HG03457 (cell line): ENCODE data around the gene EVX2.

Experiments used
- ATAC-seq: cut with Tn5 transposase; IDR thresholded peaks from one replicate; pipeline ENCODE4 v1.9.1; 2021; ENCODE audit warnings: moderate number of reproducible peaks; ENCODE audit not compliant: unreplicated experiment

EVX2 gene

DNA sequence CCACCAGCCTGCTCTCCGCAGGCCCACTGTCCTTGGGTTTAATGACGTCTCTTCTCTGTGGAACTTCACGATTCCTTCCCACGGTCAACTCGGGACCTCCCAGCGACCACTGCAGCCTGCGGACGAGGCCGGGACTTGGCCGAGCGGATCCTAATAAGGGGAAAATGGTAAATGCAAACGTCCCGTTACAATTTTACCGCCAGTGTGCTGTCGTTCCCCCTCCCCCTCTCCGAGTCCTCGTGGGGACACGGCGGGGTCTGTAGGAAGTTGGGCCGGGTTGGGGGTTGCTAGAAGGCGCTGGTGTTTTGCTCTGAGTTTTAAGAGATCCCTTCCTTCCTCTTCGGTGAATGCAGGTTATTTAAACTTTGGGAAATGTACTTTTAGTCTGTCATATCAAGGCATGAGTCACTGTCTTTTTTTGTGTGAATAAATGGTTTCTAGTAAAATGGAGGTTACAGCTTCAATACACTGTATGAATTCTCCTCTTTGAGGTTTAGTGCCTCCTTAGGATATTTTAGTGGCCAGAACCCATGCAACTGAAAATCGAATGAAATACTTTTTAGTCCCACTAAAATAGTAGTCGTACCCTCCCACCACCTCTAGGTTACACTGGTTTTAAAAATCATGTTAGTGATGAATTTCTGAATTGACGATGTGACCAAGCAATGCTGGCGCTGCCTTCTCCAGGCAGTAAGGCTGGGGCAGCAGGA is 25.6 kb upstream of the EVX2 start:
- ATAC-seq, result no peak

DNA sequence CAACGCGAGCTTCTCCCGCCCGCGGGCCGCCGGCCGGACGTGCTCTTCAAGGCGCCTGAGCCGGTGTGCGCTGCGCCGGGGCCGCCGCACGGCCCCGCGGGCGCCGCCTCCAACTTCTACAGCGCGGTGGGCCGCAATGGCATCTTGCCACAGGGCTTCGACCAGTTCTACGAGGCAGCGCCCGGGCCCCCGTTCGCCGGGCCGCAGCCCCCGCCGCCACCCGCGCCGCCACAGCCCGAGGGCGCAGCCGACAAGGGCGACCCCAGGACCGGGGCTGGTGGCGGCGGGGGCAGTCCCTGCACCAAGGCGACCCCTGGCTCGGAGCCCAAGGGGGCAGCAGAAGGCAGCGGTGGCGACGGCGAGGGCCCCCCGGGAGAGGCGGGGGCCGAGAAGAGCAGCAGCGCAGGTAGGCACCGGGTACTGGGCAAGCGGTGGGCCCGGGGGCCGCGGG is 24.0 kb upstream of the EVX2 start:
- no peak for ATAC-seq

DNA sequence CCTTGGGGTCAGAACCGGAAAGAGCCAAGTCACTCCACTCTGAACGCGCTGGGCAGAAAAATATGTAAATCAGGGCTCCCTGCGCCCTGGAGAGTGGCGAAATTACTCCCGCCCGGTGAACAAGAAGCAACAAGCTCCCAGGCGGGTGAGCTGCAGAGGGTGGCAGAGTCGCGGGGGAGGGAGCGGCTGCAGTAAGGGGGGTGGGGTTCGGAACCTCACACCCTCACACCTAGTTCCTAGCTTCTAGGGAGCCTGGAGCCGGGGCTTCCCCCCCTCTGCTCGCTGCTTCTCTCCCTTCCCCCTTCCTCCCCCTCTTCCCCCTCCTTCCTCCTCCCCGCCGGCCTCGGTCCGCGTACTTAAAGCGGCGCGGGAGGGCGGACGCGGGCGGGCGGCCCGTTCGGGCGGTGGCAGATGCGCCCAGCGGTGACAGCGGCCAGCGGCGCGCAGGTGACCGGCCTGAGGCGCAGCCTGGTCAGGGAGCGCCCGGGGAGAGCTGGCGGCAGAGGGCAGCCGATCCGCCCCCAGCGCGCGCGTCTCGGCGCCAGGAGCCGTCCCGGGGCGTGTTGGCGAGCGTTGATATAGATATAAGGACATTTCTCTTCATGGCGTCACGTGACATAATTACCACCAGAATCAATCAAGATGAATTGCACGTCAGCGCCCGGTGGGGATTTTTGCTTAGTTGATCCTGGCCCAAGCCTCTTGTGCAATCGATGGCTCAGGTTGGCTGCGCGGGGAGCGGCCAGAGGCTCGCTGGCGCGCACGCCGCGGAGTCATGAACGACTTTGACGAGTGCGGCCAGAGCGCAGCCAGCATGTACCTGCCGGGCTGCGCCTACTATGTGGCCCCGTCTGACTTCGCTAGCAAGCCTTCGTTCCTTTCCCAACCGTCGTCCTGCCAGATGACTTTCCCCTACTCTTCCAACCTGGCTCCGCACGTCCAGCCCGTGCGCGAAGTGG is 23.1 kb upstream of the EVX2 start, which contains the start of gene HOXD11:
TSS of gene HOXD11 (plus strand) at position 700 of the 959 bp plus-strand sequence. CDS start at position 776, 76 bp downstream.
- no peak for ATAC-seq

DNA sequence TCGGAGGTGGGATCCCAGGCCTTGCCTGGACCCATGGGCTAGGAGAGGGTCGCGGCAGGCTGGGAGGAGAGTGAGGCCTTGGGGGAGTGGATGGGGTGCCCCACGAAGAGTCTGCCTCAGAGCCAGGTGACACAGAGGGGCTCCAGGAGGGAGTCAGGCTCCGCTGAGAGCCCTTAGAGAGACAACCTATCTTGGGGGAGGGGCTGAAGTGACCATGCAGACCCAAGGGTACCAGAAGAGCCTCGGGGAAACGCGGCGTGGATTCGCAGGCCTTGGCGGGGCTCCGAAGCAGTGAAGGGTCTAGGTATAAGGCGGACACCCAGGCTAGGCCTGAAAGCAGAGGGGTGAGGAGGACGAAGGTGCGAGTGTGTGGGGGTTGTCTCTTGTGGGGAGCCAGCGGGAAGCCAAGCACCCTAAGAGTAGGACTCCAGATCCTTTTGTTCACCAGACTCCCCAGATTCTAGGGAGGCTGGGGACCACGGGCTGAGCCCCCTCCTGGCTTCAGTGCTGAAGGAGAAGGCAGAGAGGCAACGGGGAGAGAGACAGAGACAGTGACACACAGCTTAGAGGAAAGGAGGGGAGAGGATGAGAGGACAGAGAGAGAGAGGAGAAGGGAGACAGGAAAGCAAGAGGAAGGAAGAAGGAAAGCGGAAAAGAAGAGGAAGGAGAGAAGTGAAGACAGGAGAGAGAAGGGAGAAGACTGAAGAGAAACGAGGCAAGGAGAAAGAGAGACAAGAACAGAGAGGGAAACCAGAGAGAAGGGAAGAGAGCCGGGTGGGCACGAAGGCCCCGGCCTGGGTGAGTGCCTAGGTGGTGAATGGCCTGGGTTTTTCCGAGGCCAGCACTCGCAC is 22.2 kb upstream of the EVX2 start:
- no peak for ATAC-seq

DNA sequence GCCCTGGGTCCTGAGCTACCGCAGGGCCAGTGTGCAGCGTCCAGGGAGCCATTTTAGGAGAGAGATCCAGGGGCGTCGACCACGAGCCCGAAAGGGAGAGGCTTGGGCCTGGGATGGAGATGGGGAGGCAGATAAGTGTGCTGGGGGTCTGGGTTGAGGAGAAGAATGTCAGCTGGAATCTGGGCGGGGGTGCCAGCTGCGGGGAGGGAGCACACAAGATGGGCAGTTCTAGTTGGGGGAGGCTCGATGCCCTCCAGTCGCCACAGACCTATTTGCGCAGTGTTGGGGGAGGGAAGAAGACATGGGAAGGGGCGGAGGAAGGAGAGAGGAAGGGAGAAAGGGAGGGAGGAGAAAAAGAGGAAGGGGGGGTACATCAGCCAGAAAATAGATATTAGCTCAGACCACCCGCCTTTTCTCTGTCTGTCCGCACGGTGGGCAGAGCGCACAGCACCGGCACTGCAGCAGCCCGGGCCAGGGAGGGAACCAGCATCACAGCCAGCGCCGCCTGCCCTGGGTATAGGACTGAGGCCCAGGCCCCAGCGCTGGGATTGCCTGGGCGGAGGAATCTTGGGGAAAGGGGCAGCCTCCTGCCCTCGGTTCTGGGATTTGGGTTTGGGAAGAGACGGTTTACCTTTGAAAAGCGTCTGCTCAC is 21.4 kb upstream of the EVX2 start:
- ATAC-seq, result no peak

DNA sequence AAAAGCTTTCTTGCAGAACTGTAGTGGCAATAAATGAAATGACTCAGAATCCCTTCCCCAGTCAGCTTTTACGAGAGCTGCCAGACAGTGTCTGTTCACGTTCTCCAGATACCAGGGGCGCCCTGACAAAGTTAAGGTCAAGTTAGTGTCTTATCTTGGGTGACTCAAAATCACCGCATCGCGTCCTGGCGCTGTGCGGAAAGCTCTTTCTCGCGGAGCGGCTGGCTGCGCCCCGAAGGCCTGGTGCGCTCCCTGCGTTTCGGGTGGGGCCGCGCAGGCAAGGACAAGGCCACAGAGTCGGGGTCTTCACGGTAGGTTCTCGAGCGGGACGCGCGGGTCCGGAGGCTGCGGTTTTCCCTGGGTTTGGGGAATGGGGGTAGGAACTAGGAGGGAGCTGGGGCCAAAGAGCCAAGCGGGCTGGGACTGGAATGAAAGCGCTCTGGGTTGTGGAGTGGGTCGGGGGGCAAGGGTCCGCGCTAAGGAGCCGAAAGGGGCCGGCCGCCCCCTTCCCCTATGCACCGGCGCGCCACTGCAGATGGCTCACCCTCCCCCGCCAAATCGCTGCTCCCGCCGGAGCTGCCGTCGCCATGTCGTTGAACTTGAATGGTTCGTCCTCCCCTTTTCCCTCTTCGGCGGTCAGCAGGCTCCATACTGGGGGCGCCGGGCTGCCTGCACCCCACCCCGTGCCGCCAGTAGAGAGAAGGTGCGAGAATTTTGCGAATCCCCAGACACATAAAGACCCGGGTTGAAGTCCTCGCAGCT is 20.7 kb upstream of the EVX2 start:
- no peak for ATAC-seq

DNA sequence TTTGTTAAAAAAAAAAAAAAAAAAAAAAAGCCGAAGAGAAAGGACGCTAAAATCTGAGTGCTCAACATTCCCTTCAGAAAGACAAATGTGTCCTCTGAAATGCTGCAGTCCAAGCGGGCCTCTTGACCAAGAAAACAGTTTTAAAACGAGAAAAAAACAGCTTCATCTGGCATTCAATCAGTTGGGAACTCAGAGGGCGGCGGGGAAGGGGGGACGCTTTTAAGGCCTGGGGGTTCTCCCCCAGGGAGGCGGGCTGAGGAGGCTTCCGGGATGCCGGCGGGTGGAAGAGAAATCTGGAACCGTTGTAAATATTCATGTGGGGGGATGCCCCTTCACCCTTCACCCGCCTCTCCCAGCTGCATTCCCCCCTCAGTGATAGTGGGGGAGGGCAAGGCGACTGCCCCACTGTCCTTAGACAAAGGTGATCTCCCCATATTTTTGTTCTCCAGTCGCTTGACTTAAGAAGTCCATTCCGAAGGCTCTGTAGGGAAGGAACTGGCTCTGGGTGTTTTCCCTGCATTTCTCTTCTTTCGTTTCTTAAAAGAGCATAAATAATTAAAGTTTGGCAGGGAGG is 20.1 kb upstream of the EVX2 start:
- ATAC-seq, result no peak

DNA sequence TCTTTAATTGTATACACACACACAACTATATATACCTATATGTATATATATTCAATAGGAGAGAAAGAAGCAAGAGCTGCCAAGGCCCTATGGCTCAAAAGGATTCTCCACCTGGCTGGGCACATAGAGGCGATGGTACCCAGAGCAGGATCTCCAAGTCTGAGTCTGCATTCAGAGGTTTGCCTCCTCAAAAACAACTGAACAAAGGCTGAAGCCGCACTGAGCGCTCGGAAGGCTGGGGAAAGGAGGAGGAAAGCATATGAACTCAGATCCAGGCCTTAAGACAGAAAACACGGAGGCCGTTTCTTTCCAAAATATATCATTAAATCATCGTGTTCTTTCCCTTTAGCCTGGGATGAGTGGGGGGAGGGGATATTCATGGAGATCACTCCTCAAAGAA is 19.4 kb upstream of the EVX2 start:
- no peak for ATAC-seq

DNA sequence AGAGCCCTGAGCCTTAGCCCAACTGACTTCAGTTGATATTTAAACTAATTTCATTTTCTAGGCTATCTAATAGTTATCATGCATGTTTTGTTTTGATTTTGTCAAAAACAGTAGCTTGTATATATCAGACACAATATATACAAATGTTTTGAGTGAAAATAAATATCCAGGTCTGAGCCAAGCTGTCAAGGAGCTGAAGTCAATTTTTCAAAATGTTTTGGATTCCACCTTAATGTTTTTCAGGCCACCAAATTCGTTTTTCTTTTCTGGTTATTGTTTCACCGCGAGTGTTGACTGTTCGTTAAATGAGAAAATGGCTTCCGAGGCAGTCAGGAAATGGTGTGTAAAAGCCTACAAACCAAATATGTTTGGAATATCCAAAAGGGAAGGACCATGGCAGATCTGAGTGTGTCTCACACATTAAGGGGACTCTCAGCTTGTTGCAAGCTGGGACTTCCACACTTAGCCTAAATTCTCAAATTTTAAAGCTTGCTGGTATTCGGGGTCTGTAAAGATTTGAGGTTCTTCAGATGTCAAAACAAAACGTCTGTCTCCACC is 18.6 kb upstream of the EVX2 start:
- ATAC-seq, result no peak

DNA sequence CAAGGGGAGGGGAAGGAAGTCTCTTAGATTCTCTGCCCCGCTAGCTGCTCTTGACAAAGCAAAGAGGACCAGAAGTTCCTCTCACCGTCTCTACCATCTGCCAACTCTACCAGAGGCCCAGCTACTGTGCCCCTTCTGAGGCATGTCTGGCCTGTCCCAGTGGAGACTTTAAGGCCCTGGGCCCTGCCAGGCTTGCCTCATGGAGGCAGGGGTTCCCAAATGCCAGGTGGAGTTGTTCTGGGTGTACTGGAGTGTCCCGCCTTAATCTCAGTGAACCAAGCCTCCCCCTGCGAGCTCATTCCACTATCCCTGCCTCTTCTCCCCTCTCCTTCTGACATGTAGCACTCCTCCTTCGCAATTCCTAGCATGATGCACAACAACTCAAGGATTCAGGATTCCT is 18.1 kb upstream of the EVX2 start:
- ATAC-seq, result no peak

DNA sequence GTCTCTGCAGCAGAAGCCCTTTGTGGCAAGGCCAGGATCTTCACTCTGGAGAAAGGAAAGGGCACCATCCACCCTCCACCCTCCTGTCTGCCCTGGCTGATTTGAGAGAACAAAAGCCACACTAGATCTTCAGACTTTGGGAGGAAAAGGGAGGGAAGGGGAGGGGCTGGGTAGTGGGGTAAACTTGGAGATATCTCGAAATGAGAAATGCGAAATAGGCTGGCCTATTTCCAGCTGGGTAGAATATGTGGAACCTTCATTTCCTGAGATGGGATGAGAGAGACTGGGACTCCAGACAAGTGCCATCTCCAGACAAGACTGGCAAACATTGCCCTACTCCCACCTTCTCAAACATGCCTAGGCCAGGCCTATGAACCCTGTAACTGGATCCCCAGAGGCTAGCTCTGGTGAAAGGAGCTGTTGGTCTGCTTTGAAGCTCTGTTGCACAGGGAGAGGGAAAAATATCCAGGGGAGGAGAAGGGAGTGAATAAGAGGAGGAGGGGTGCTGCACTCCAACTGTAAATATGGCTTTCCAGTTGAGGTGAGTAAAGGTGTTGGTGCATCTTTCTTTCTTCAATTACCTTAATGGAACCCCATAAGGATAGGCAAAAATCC is 17.6 kb upstream of the EVX2 start:
- no peak for ATAC-seq

DNA sequence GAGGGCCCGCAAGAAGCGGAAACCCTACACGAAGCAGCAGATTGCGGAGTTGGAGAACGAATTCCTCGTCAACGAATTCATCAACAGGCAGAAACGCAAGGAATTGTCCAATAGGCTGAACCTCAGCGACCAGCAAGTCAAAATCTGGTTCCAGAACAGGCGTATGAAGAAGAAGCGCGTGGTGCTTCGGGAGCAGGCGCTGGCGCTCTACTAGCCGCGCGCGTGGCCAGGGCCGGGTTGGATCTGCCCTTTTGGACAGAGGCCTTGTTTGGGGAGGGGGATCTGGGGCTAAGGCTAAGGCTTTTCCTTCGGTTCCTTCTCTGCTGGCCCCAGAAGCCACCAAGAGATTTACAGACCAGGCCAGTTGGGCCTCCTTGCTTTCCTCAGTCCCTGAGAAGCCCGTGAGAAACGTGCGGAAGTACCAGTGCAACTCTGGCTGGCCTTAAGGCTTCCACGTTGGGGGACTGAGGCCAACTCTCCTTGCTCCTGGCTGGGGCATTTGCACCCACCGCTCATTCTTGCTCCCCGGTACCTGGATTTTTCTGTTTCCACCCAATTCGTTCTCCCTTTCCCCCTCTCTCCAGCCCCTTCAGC is 16.9 kb upstream of the EVX2 start:
- ATAC-seq, result no peak

DNA sequence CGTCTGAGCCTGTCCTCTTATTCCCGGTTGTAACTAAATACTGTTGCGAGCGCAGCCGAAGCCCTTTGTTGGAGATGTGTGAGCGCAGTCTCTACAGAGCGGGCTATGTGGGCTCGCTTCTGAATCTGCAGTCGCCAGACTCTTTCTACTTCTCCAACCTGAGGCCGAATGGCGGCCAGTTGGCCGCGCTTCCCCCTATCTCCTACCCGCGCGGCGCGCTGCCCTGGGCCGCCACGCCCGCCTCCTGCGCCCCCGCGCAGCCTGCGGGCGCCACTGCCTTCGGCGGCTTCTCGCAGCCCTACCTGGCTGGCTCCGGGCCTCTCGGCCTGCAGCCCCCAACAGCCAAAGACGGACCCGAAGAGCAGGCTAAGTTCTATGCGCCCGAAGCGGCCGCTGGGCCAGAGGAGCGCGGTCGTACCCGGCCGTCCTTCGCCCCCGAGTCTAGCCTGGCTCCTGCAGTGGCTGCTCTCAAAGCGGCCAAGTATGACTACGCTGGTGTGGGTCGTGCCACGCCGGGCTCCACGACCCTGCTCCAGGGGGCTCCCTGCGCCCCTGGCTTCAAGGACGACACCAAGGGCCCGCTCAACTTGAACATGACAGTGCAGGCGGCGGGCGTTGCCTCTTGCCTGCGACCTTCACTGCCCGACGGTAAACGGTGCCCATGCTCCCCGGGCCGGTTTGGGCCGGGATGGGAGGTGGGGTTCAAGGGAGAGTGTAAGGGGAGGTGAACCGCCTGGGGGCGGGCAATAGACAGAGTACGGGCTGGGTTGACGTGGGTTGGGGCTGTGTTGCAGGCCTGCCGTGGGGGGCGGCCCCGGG is 16.2 kb upstream of the EVX2 start, which contains the start of gene HOXD12:
TSS of gene HOXD12 (plus strand) at position 68 of the 819 bp plus-strand sequence. CDS start at position 75, 7 bp downstream.
- ATAC-seq, result no peak

DNA sequence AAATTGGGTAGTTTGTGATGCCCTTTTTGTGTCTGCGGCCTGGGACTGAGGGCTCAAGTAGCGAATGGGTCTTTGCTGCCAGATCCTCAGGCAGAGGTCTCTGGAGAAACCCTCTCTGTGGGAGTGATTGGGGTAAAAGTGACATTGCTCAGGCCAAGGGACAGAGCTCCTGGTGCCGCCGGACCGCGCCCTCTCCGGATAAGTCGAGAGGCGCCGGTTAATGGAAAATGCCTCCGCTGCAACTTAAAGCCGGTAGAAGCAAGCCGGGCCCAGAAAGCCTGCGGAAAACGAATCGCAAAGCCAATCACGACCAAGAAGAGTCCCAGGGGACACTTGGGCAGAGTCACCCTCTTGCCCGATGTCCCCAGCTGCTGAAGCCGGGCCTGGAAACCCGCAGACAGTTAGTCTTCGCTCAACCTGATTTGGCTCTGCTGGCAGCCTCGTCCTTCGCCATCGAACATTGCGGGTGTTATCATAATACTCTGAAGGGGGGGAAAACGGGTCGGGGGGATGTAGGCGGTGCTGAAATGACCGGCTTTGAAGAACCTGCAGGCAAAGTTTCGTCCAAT is 15.5 kb upstream of the EVX2 start:
- ATAC-seq, result no peak

DNA sequence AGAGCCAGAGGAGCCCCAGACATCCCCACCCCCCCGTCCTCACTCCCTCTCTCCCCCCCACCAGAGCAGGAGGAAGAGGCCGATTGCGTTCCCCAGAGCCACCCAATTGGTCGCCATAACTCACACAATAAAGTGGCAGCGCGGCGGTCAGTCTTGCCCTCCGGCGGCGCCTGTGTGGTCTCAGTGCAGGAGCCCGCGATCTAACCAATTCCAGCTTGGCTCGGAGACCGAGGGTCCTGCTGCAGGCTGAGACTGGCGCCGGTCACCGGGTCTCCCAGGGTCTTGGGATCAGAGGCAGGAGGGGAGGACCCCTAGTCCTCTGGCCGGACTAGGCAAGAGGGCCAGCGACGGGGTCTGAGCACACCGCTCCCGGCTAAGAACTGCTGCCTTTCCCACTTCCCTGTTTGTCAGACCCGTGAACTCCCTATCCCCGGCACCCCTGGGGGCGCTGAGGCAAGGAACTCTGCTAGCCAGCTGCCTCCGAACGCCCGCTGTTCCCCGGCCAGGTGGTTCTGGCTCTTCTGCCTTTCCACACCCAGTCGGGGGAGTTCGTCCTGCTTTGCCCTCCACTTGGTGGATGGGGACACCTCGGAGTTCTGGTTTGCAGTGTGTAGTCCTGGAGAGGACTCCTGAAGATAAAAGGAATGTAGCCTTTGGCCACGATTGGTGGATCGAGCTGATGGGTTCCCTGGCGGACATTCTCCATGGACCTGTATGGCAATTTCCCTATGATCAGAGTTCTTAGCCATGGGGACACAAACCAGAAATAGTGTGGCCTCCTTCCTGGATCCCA is 14.8 kb upstream of the EVX2 start:
- no peak for ATAC-seq

DNA sequence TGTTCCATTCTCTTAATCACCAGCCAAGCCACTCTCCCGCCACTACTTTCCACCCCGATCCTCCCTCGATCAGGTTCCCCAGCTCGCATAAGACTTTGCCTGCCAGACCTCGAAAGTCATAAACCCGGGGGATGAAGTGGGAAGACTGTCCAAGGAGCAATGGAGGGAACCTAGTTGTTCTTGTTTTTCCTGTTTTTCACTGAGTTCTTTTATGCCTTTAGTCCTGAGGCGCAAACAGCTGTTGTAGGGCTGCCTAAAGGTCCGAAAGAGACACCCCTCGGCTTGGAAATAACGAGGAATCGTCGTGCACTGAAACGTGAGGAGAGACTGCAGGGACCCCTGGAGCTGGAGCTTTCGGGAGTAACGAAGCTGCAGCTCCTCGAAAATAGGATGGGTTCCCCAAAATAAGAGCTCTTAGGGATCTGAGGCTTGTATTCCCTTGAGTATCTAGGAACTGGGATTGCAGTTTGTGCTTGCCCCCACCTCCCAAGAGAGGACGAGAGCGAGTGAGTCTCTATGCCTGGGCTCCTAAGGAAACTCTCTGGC is 14.1 kb upstream of the EVX2 start:
- no peak for ATAC-seq
